GM12878 (cell line): ENCODE data around the gene DCAF7. TPM values are rescaled to one million over a fixed set of nuclear protein-coding genes. Genes with fewer than 3 reads are reported as not detected.

Source experiments
- ATAC-seq: fragments of 200-7000 bp; cut with Tn5 transposase; 3 replicates; pipeline ENCODE4 v1.9.1; 2020; ENCODE audit warnings: mild to moderate bottlenecking, moderate library complexity
- BruUV-seq: library from RNA; stranded (reverse); fragments of 400-500 nt; replicated peaks from 2 replicates; lab custom pipeline; 2021; lab: Mats Ljungman, UMichigan
- CTCF ChIA-PET: fragments of 300-600 bp; sonication (Branson Sonifier 250); formaldehyde crosslinking; extraction: SDS; loops from one replicate; lab custom pipeline; 2021; ENCODE audit warnings: inconsistent platforms; lab: Yijun Ruan, JAX
- POLR2A ChIA-PET: fragments of 350-600 bp; formaldehyde crosslinking; extraction: SDS; loops from one replicate; lab custom pipeline; 2021; ENCODE audit warnings: inconsistent platforms; lab: Charles Lee
- RAD21 ChIA-PET: fragments of 300-600 bp; sonication (Branson Sonifier 250); formaldehyde crosslinking; loops from one replicate; lab custom pipeline; 2023; ENCODE audit warnings: antibody characterized with exemption; ENCODE audit not compliant: unreplicated experiment; lab: Charles Lee
- SMC1A ChIA-PET: fragments of 300-600 bp; sonication (Branson Sonifier 250); formaldehyde crosslinking; loops from one replicate; lab custom pipeline; 2023; ENCODE audit not compliant: unreplicated experiment, uncharacterized antibody; lab: Charles Lee
- DNase-seq: peaks from one replicate; pipeline ENCODE4 v3.0.0-alpha.2; 2011; ENCODE audit warnings: low read depth, low spot score
- FAIRE-seq: peaks from 3 replicates; lab custom pipeline; 2011; peaks lifted over from hg19 to GRCh38; lab: Jason Lieb, UNC
- H2AFZ ChIP-seq: 2 replicates; pipeline ENCODE4 v1.6.0; 2011; ENCODE audit warnings: low read depth, low read length, control low read depth; ENCODE audit not compliant: control insufficient read depth
- H3K27ac ChIP-seq: 2 replicates; pipeline ENCODE4 v1.5.1; 2011; ENCODE audit warnings: control low read depth; ENCODE audit not compliant: control insufficient read depth, insufficient read depth
- H3K27me3 ChIP-seq, 2 experiments: replicated peaks in 1 of 2; 2 replicates each; pipeline versions ENCODE4 v1.6.0 to v1.6.1; 2011; ENCODE audit warnings: low read length in 1 of 2; ENCODE audit not compliant: control insufficient read depth in 2 of 2, insufficient read depth in 2 of 2
- H3K36me3 ChIP-seq, 2 experiments: 2 replicates each; pipeline ENCODE4 v1.5.1; 2011; ENCODE audit warnings: low read length in 1 of 2; ENCODE audit not compliant: control insufficient read depth in 2 of 2, insufficient read depth in 2 of 2
- H3K4me1 ChIP-seq: 2 replicates; pipeline ENCODE4 v1.6.1; 2011; ENCODE audit warnings: mild to moderate bottlenecking, low read length, moderate library complexity, mixed read lengths; ENCODE audit not compliant: control insufficient read depth, insufficient read depth
- H3K4me2 ChIP-seq: 2 replicates; pipeline ENCODE4 v1.6.0; 2011; ENCODE audit warnings: control low read depth; ENCODE audit not compliant: control insufficient read depth, insufficient read depth
- H3K4me3 ChIP-seq: fragments of 200-600 bp; sonication (generic); 2 replicates; pipeline ENCODE4 v1.5.1; 2016
- H3K79me2 ChIP-seq: 2 replicates; pipeline ENCODE4 v1.6.0; 2011; ENCODE audit warnings: low read length; ENCODE audit not compliant: control insufficient read depth, insufficient read depth
- H3K9ac ChIP-seq: 2 replicates; pipeline ENCODE4 v1.8.0; 2011; ENCODE audit warnings: low read length, control low read depth, mixed read lengths; ENCODE audit not compliant: control insufficient read depth, insufficient read depth
- H3K9me3 ChIP-seq: replicated peaks from 3 replicates; pipeline ENCODE4 v1.5.1; 2011; ENCODE audit warnings: mild to moderate bottlenecking, low read length; ENCODE audit not compliant: control insufficient read depth, insufficient read depth
- H4K20me1 ChIP-seq: 2 replicates; pipeline ENCODE4 v1.6.0; 2011; ENCODE audit not compliant: control insufficient read depth, insufficient read depth
- BCL11A ChIP-seq: IDR thresholded peaks from 2 replicates; pipeline ENCODE4 v1.6.1; 2011; ENCODE audit warnings: low read depth, low read length
- CHD1 ChIP-seq: IDR thresholded peaks from 2 replicates; pipeline ENCODE4 v1.6.1; 2012; ENCODE audit warnings: low read depth, low read length, improper control_type of control experiment
- IKZF2 ChIP-seq, 2 experiments: fragments of 450-650 bp; IDR thresholded peaks; 2 replicates each; pipeline ENCODE4 v1.6.1; 2017; ENCODE audit warnings: mild to moderate bottlenecking in 2 of 2, moderate library complexity in 2 of 2
- JUND ChIP-seq: IDR thresholded peaks from 2 replicates; pipeline ENCODE4 v1.6.1; 2012; ENCODE audit warnings: low read depth, mild to moderate bottlenecking, low read length, improper control_type of control experiment, moderate library complexity
- MYC ChIP-seq: IDR thresholded peaks from 2 replicates; pipeline ENCODE4 v1.6.1; 2011; ENCODE audit warnings: mild to moderate bottlenecking, low read length, moderate library complexity, inconsistent platforms; ENCODE audit not compliant: insufficient read depth, insufficient replicate concordance, insufficient read length, severe bottlenecking
- NBN ChIP-seq: fragments of 450-650 bp; IDR thresholded peaks from 2 replicates; pipeline ENCODE4 v1.6.1; 2016
- PBX3 ChIP-seq: IDR thresholded peaks from 2 replicates; pipeline ENCODE4 v1.6.1; 2011; ENCODE audit warnings: mild to moderate bottlenecking, low read depth, low read length, moderate library complexity; ENCODE audit not compliant: insufficient replicate concordance
- RB1 ChIP-seq: fragments of 450-650 bp; formaldehyde crosslinking; IDR thresholded peaks from 2 replicates; pipeline ENCODE4 v1.6.1; 2017; ENCODE audit warnings: mild to moderate bottlenecking, borderline replicate concordance
- SMAD5 ChIP-seq: IDR thresholded peaks from 2 replicates; pipeline ENCODE4 v1.6.1; 2016; ENCODE audit warnings: antibody characterized with exemption, low read depth
- TCF7 ChIP-seq: IDR thresholded peaks from 2 replicates; pipeline ENCODE4 v1.6.1; 2014; ENCODE audit warnings: antibody characterized with exemption, borderline replicate concordance
- WGBS: methylation state at CpG from one replicate; pipeline ENCODE4 v1.1.6; 2016; ENCODE audit warnings: low lambda C conversion rate; ENCODE audit not compliant: insufficient replicate concordance, insufficient coverage; ENCODE audit errors: missing lambda C conversion rate; 5-methylcytosine and 5-hydroxymethylcytosine counted together
- in situ Hi-C: fragments of 300-500 bp; cut with MboI; formaldehyde crosslinking; loops from 9 replicates; pipeline ENCODE4 v1.14.3; 2018; ENCODE audit warnings: mixed read lengths
- intact Hi-C: fragments of 100-400 bp; cut with micrococcal nuclease; formaldehyde crosslinking; loops from one replicate; pipeline ENCODE4 v1.14.2; 2022; ENCODE audit not compliant: unreplicated experiment
- polyA plus RNA-seq, 11 experiments: library from polyadenylated mRNA; depleted of rRNA in 4 of 11; unstranded in 6 of 11; stranded (reverse) in 5 of 11; fragments of >200 nt; fragmentation: Nextera tagmentation in 4 of 11; fragmentation: Illumina TruSeq in 1 of 11; extraction: Ambion mirVana in 4 of 11; extraction: Trizol in 1 of 11; gene quantifications; 1 replicate in 1 of 11; 2 replicates in 10 of 11; pipeline versions ENCODE4 v1.2.1 to v1.2.3, GENCODE V29; 2011 to 2016; ENCODE audit warnings: inconsistent platforms in 2 of 11, missing spikeins in 2 of 11, low read depth in 1 of 11
- total RNA-seq, 4 experiments: library from RNA; depleted of rRNA in 3 of 4; stranded (reverse); fragments of >200 nt in 3 of 4; fragmentation: Illumina TruSeq in 1 of 4; extraction: Trizol in 1 of 4; gene quantifications; 2 replicates each; pipeline versions ENCODE4 v1.2.1 to v1.2.3, GENCODE V29; 2013 to 2021

The DCAF7 gene
- total and polyA plus RNA-seq, 10 of the 15 experiments (the other 5 are each of a cell fraction or from before 2014, with no cell fraction given): 27.0 to 103 (median 54.5) TPM

GRCh38 chr17:63519972-63520882 is 30.1 kb upstream of the DCAF7 start:
- RAD21 ChIA-PET: no interaction called here
- no peaks in the 10 kb centered on the region for H3K27me3 ChIP-seq
- POLR2A ChIA-PET: no interaction called here
- intact Hi-C loops (no loop called here), in situ Hi-C loops (no loop called here)
- DNase-seq (no peak), ATAC-seq (no peak), FAIRE-seq (no peak)
- H3K79me2 ChIP-seq: no peaks in the 10 kb centered on the region
- H3K36me3 ChIP-seq: no peaks in the 10 kb centered on the region
- 16% methylated on average over 5 of the region's 5 CpGs for WGBS
- no peak overlapping the region for H3K27ac ChIP-seq
- H3K4me3 ChIP-seq: no peak overlapping the region
- BruUV-seq: no TSS peak
- TF ChIP-seq NBN (no peak), CHD1 (no peak), SMAD5 (no peak), PBX3 (no peak), MYC (no peak), TCF7 (no peak), JUND (no peak), BCL11A (no peak), RB1 (no peak), IKZF2 (IDR thresholded peaks at IDR 0.05) (no peak)
- CTCF ChIA-PET: interaction anchor here (0.7 kb wide), 1 partner anchor 24 kb away, joined by 3 read pairs; no protein-coding TSS in a partner anchor
- H2AFZ ChIP-seq: no peak overlapping the region
- peaks cover 4% of the 10 kb centered on the region for H3K4me1 ChIP-seq
- H4K20me1 ChIP-seq: no peaks in the 10 kb centered on the region
- SMC1A ChIA-PET: no interaction called here
- H3K9me3 ChIP-seq: no peaks in the 10 kb centered on the region
- H3K9ac ChIP-seq: no peak overlapping the region
- no peak overlapping the region for H3K4me2 ChIP-seq
